Mammary epithelial cell (primary cell): ENCODE measurements around the gene UNC13D.

ENCODE experiments used
- EZH2 ChIP-seq: IDR thresholded peaks from 2 replicates; pipeline ENCODE4 v1.6.1; 2012; ENCODE audit warnings: low read length, inconsistent platforms, borderline replicate concordance
- TF ChIP-seq, protein P1 (sequence below), 2 donors: IDR thresholded peaks in 1 of 2; conservative IDR thresholded peaks in 1 of 2; 2 replicates each; pipeline ENCODE4 v1.5.1; 2011 to 2012; ENCODE audit warnings: inconsistent platforms in 2 of 2, low read length in 2 of 2, mild to moderate bottlenecking in 2 of 2, control low read depth in 1 of 2, low read depth in 1 of 2; ENCODE audit not compliant: insufficient read depth in 1 of 2; ENCODE audit errors: extremely low read depth in 1 of 2

GRCh38 chr17:75816693-75817092 is 27.5 kb downstream of the UNC13D start:
- TF ChIP-seq, protein P1, sequence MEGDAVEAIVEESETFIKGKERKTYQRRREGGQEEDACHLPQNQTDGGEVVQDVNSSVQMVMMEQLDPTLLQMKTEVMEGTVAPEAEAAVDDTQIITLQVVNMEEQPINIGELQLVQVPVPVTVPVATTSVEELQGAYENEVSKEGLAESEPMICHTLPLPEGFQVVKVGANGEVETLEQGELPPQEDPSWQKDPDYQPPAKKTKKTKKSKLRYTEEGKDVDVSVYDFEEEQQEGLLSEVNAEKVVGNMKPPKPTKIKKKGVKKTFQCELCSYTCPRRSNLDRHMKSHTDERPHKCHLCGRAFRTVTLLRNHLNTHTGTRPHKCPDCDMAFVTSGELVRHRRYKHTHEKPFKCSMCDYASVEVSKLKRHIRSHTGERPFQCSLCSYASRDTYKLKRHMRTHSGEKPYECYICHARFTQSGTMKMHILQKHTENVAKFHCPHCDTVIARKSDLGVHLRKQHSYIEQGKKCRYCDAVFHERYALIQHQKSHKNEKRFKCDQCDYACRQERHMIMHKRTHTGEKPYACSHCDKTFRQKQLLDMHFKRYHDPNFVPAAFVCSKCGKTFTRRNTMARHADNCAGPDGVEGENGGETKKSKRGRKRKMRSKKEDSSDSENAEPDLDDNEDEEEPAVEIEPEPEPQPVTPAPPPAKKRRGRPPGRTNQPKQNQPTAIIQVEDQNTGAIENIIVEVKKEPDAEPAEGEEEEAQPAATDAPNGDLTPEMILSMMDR (conservative IDR thresholded peaks at IDR 0.05 in 1 of 2, IDR thresholded peaks at IDR 0.05 in 1 of 2; ENCODE audit: extremely low read depth in 1 of 2, insufficient read depth in 1 of 2, low read depth in 1 of 2, low read length in 2 of 2): no peak
- no peak for TF ChIP-seq EZH2
